Measurements from ENCODE around the gene SSU72. TPM values are rescaled to one million over a fixed set of nuclear protein-coding genes. Genes with fewer than 3 reads are reported as not detected.

The SSU72 gene
- total RNA-seq, 3 donors from 2014 or later: 117 to 123 (median 120) TPM

GRCh38 chr1:1594602-1595260 lies 20.1 kb upstream of the SSU72 start:
- Histone ChIP-seq H3K36me3 (ENCODE audit: low read depth) (no peaks in the 10 kb centered on the region), H3K9me3 (no peaks in the 10 kb centered on the region), H3K4me3 (no peak overlapping the region), H3K4me1 (ENCODE audit: low read depth) (peaks cover 5% of the 10 kb centered on the region)
- intact Hi-C loops (cut with DNase I, micrococcal nuclease): no loop called here
- ATAC-seq (peak; percentile 34), DNase-seq (no peak)
- no peak for TF ChIP-seq CTCF (IDR thresholded peaks at IDR 0.05)

DNA sequence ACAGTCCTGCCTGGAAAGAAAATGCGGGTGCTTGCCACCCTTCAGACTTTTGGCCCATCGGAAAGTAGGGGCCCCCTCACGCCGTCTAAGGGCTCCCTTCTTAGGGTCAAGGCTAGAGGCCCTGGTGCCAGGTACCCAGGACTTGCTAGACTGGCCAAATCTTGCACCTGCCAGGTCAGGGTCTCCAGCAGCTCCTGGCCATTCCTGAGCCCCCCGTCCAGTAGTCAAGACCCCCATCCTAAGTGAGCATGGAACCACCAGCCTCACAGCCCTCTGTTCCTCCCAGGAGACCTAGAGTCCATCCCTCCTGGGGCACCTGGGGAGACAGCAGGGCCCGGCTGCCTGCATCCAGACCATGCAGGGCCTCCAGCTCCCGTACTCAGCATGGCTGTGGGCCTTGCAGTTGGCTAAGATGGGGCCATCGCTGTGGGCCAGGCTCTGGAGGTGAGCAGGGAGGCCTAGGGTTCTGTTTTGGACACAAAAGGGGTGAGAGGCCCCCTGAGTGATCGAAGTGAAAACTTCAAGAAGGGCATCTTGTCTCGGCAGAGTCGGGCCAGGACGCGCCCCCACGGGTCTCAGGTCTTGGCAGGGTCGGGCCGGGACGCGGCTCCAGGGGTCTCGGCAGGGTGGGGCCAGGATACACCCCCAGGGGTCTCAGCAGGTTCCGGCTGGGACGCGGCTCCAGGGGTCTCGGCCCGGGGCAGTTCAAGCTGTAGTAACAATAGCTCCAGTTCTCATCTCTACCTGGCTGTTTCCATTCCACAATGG lies 19.4 kb upstream of the SSU72 start:
- no peak for TF ChIP-seq CTCF (IDR thresholded peaks at IDR 0.05)
- no peak for ATAC-seq
- no peak overlapping the region for H3K4me3 ChIP-seq

GRCh38 chr1:1591452-1591851 lies 16.8 kb upstream of the SSU72 start:
- no peak for TF ChIP-seq CTCF (IDR thresholded peaks at IDR 0.05)
- Histone ChIP-seq H3K9me3 (no peaks in the 10 kb centered on the region), H3K4me3 (no peak overlapping the region), H3K4me1 (ENCODE audit: low read depth) (no peaks in the 10 kb centered on the region), H3K36me3 (ENCODE audit: low read depth) (no peaks in the 10 kb centered on the region)
- ATAC-seq (no peak), DNase-seq (no peak)
- intact Hi-C loops (cut with DNase I, micrococcal nuclease): no loop called here

More for the DNA sequence above, 19.4 kb upstream of the SSU72 start:
- H3K4me1 ChIP-seq (ENCODE audit: low read depth): peaks cover under 1% of the 10 kb centered on the region
- intact Hi-C loops (cut with DNase I, micrococcal nuclease): no loop called here
- DNase-seq: no peak
- H3K9me3 ChIP-seq: no peaks in the 10 kb centered on the region
- no peaks in the 10 kb centered on the region for H3K36me3 ChIP-seq (ENCODE audit: low read depth)

- intact Hi-C loops (cut with DNase I, micrococcal nuclease): no loop called here
- H3K9me3 ChIP-seq: no peaks in the 10 kb centered on the region
- H3K4me3 ChIP-seq: no peak overlapping the region
- no peaks in the 10 kb centered on the region for H3K4me1 ChIP-seq (ENCODE audit: low read depth)
- no peak for TF ChIP-seq CTCF (IDR thresholded peaks at IDR 0.05)
- no peaks in the 10 kb centered on the region for H3K36me3 ChIP-seq (ENCODE audit: low read depth)
- DNase-seq (no peak), ATAC-seq (no peak)
Measured at GRCh38 chr1:1583347-1584010, 8.8 kb upstream of the SSU72 start.

DNA sequence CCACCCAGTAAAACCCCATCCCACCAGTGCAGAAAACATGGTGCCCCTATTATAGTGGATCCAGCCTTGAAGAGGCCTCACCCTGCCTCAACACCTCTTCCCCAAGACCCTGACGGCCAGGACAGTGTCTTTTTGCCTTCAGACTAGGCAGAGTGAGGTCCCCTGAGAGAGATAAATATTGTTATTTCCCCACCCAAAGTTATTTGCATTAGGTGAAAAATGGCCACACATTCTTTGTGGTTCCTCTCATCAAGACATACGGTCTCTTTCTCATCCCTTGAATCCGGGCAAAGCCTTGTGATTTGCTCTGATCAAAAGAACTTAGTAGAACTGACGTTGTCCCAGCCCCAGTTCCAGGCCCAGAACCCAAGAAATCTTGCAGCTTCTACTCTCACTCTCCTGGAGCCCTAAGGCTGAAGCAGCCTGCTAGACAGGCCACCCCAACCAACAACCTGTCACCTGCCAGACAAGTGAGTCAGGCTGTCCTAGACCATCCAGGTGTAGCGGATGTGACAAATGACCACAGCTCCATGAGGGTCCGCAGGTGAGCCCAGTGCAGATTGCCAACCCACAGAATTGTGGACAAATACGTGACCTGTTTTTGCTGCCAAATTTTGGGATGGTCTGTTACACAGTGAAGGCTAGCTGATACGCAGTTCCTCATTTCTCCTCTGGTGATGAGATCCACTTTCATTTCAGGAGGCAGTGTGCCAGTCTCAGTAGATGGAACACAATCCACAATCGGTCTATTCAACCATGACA lies 8.1 kb upstream of the SSU72 start:
- intact Hi-C loops (cut with DNase I, micrococcal nuclease): no loop called here
- H3K36me3 ChIP-seq (ENCODE audit: low read depth): no peaks in the 10 kb centered on the region
- no peak for ATAC-seq

More for the DNA sequence above, 8.1 kb upstream of the SSU72 start:
- DNase-seq: no peak
- Histone ChIP-seq H3K4me1 (ENCODE audit: low read depth) (peaks cover under 1% of the 10 kb centered on the region), H3K9me3 (no peaks in the 10 kb centered on the region), H3K4me3 (no peak overlapping the region)
- no peak for TF ChIP-seq CTCF (IDR thresholded peaks at IDR 0.05)
